ENCODE data around the gene ACTR1A.

Gene ACTR1A

DNA sequence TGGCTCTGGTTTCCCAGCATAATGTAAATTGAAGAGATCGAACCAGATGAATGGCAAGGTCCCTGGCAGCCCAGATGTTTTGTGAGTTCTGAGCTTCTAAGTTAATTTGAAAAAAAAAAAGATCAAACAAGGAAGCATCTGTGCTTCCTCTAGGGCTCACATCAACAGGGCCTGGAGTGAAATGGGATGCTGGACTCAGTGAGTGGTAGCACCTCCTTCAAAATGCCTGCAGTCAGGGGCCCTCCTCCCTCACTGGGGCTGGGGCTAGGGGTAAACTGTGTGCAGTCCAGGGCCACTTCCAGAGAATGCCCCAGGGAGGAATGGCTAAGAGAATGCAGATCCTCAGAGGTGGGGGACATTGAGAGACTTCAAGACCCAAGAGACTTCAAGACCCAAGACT, 64.1 kb downstream of the ACTR1A start:
- DNase-seq (ENCODE audit: low spot score) = no peak
- TF ChIP-seq, protein P1, sequence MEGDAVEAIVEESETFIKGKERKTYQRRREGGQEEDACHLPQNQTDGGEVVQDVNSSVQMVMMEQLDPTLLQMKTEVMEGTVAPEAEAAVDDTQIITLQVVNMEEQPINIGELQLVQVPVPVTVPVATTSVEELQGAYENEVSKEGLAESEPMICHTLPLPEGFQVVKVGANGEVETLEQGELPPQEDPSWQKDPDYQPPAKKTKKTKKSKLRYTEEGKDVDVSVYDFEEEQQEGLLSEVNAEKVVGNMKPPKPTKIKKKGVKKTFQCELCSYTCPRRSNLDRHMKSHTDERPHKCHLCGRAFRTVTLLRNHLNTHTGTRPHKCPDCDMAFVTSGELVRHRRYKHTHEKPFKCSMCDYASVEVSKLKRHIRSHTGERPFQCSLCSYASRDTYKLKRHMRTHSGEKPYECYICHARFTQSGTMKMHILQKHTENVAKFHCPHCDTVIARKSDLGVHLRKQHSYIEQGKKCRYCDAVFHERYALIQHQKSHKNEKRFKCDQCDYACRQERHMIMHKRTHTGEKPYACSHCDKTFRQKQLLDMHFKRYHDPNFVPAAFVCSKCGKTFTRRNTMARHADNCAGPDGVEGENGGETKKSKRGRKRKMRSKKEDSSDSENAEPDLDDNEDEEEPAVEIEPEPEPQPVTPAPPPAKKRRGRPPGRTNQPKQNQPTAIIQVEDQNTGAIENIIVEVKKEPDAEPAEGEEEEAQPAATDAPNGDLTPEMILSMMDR (IDR thresholded peaks at IDR 0.05; ENCODE audit: extremely low read depth, missing control alignments) = no peak

DNA sequence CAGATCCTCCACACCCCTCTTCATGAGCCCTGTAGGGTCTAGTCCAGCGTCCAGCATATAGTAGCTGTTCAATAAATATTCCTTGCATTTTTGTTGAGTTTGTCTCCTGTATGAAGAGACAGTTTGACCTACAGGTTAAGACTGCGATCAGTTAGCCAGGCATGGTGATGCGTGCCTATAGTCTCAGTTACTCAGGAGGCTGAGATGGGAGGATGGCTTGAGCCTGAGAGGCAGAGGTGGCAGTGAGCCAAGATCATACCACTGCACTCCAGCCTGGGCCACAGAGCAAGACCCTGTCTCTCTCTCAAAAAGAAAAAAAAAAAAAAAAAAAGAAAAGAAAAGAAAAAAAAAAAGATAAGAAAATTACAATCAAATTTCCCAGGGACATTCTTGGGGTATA, 65.0 kb downstream of the ACTR1A start:
- no peak for DNase-seq (ENCODE audit: low spot score)
- TF ChIP-seq, protein P1 (IDR thresholded peaks at IDR 0.05; ENCODE audit: extremely low read depth, missing control alignments) = no peak

DNA sequence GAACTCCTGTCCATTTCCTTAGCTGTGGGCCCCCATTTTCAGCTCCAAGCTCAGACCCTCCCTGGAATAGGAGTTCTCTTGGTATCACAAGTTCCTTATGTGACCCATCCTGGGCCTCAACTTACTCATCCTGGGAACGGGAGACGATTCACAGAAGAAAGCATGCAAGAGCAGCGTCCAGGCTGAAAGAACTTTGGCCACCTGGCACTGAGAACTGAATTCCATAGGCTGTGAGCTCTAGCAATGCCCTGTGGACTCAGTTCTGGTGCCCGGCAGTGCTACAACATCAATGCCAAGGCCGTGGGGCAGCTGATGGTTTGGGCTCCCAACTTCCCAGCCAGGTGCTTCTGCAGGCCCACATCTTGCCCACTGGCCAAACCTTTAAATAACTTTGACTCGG, 66.2 kb downstream of the ACTR1A start:
- DNase-seq (ENCODE audit: low spot score) = no peak
- TF ChIP-seq, protein P1 (IDR thresholded peaks at IDR 0.05; ENCODE audit: extremely low read depth, missing control alignments) = no peak

DNA sequence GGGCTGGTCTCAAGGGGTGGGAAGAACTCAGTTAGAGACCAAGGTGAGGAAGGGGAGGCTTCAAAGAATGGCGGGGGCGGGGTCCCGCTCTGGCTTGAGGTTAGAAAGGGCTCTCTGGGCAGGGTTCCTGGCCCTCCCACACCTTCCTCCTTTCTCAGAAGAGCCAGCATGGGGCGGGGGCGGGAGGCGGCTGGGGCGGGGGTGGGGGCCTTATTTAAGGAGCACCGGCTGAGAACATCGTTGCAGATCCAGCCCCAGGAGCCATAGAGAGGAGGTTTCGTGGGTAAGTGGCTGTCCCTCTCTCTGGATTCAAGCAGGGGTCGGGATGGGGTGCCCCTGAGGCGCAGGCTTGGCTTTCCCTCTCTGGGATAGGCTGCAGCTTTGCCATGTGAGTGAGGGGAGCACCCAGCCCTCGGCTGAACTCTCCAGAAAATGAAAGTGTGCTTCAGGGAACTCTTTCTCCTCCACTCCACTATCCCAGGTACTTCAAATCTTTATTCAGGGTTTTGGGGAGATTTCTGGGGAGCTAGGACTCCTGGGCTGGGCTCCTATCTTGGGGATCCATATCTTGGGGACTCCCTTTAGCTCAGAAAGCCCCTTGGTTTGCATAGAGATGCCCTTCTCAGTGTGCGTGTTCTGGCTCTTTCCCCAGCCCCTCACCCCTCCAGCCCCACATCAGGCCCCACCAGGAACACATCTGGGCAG, 66.8 kb downstream of the ACTR1A start:
- no peak for DNase-seq (ENCODE audit: low spot score)
- TF ChIP-seq, protein P1 (IDR thresholded peaks at IDR 0.05; ENCODE audit: extremely low read depth, missing control alignments) = no peak

DNA sequence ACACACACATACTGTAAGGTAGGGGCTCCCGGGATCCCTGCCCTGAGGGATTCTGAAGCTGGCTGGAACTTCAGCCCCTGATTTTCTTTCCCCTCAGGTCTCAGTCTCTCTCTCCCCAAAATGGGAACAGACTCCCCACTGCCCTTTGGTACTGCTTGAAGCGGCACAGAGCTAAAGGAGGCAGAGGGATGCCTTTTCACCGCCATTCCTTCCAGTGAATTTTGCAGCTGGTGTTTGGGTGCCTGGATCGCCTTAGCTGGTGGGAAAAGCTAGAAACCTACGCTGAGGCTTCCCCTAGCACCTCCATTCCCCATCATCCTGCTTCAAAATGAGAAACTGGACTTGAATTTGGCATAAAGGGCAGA, 67.4 kb downstream of the ACTR1A start:
- DNase-seq (ENCODE audit: low spot score) = no peak
- TF ChIP-seq, protein P1 (IDR thresholded peaks at IDR 0.05; ENCODE audit: extremely low read depth, missing control alignments) = no peak

DNA sequence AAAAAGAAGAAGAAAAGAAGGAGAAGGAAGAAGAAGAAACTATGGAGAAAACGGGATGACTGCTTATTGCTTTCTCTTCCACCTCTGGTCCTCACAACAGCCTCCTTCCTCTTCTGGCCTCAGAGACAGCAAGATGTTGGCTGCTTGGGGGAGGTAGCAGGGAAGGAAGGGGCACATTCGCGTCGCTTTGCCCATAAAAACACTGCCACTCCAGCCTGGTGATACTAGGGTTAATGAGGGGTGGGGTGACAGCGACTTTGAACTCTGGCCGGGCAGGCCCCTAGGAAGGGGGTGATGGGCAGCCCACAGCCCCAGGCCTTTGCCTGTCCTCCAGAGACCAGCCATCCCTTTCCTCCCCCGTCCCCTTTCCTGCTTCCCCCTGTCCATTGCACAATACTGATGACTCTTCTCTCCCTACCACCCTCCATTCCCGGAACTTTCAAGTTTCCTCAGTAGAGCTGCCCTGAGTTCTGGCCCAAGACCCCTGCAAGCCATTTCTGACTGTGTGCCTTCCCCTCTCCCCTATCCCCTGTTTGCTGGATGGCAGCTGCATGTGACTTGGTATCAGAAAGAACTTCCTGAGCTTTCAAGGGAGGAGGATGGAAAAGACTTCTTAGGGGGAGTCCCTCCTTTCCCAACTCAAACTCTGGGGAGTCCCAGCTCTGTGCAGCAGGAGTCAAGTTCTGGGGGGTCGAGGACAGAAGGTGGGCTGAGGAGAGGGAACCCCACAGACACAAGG, 67.9 kb downstream of the ACTR1A start:
- TF ChIP-seq, protein P1 (IDR thresholded peaks at IDR 0.05; ENCODE audit: extremely low read depth, missing control alignments) = no peak
- no peak for DNase-seq (ENCODE audit: low spot score)

DNA sequence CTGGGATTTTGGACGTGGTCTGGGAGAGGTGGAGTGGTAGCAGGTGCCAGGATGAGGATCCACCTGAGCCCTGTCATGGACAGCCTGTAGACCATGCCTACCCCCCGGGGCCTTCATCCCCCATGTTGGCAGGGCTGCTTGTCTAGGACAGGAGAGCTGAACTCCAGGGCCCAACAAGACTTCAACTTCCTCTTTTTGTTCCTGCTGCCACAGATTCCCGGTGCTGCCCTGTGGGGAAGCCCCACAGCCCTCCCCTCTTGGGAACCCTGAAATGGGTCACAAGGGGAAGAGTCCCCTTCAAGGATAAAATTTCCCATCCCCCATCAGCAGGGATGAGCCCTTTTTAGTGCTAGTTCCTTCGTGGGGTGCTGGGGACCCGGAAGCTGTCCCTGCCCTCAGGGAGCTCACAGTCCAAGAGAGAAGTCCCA, 68.9 kb downstream of the ACTR1A start:
- no peak for DNase-seq (ENCODE audit: low spot score)

More for the DNA sequence above, 68.9 kb downstream of the ACTR1A start:
- TF ChIP-seq, protein P1 (IDR thresholded peaks at IDR 0.05; ENCODE audit: extremely low read depth, missing control alignments) = no peak
